ENCODE data around the gene MRPL3.
A peak's percentile ranks its signal among the peaks of the same experiment; 100 is the strongest.
"Not testable (repeated sequence)": the region's sequence is repeated elsewhere in the genome, so short reads cannot be mapped to it uniquely, and the experiment has no call there.

Gene MRPL3

GRCh38 chr3:131535596-131535995 is 32.8 kb upstream of the MRPL3 start:
- Histone ChIP-seq H3K27me3 (ENCODE audit: insufficient read depth, low read length) (no peaks in the 10 kb centered on the region), H3K36me3 (ENCODE audit: insufficient read depth, low read length) (no peaks in the 10 kb centered on the region), H3K4me1 (ENCODE audit: insufficient read depth, low read length) (peaks cover 3% of the 10 kb centered on the region), H2AFZ (ENCODE audit: low read depth, low read length) (no peak overlapping the region), H3K9me3 (ENCODE audit: low read length) (peaks cover 3% of the 10 kb centered on the region), H3K4me3 (ENCODE audit: low read length) (no peak overlapping the region)

GRCh38 chr3:131535131-131535530 is 32.4 kb upstream of the MRPL3 start:
- Histone ChIP-seq H3K27me3 (ENCODE audit: insufficient read depth, low read length) (no peaks in the 10 kb centered on the region), H3K4me1 (ENCODE audit: insufficient read depth, low read length) (peaks cover 3% of the 10 kb centered on the region), H3K4me3 (ENCODE audit: low read length) (no peak overlapping the region), H3K9me3 (ENCODE audit: low read length) (peaks cover 3% of the 10 kb centered on the region), H3K36me3 (ENCODE audit: insufficient read depth, low read length) (no peaks in the 10 kb centered on the region), H2AFZ (ENCODE audit: low read depth, low read length) (no peak overlapping the region)

GRCh38 chr3:131532645-131533044 is 29.9 kb upstream of the MRPL3 start:
- no peak overlapping the region for H3K4me3 ChIP-seq (ENCODE audit: low read length)
- peaks cover 3% of the 10 kb centered on the region for H3K4me1 ChIP-seq (ENCODE audit: insufficient read depth, low read length)
- no peak overlapping the region for H2AFZ ChIP-seq (ENCODE audit: low read depth, low read length)
- no peaks in the 10 kb centered on the region for H3K36me3 ChIP-seq (ENCODE audit: insufficient read depth, low read length)
- H3K9me3 ChIP-seq (ENCODE audit: low read length): no peaks in the 10 kb centered on the region
- no peaks in the 10 kb centered on the region for H3K27me3 ChIP-seq (ENCODE audit: insufficient read depth, low read length)

- H3K4me3 ChIP-seq (ENCODE audit: low read length): no peak overlapping the region
- H3K27me3 ChIP-seq (ENCODE audit: insufficient read depth, low read length): no peaks in the 10 kb centered on the region
- no peaks in the 10 kb centered on the region for H3K9me3 ChIP-seq (ENCODE audit: low read length)
- H3K36me3 ChIP-seq (ENCODE audit: insufficient read depth, low read length): no peaks in the 10 kb centered on the region
- peaks cover 3% of the 10 kb centered on the region for H3K4me1 ChIP-seq (ENCODE audit: insufficient read depth, low read length)
- no peak overlapping the region for H2AFZ ChIP-seq (ENCODE audit: low read depth, low read length)
Measured at GRCh38 chr3:131530843-131531242, 28.1 kb upstream of the MRPL3 start.

GRCh38 chr3:131530388-131530787 is 27.6 kb upstream of the MRPL3 start:
- peaks cover 3% of the 10 kb centered on the region for H3K4me1 ChIP-seq (ENCODE audit: insufficient read depth, low read length)
- no peak overlapping the region for H3K4me3 ChIP-seq (ENCODE audit: low read length)
- no peaks in the 10 kb centered on the region for H3K9me3 ChIP-seq (ENCODE audit: low read length)
- H2AFZ ChIP-seq (ENCODE audit: low read depth, low read length): no peak overlapping the region
- no peaks in the 10 kb centered on the region for H3K27me3 ChIP-seq (ENCODE audit: insufficient read depth, low read length)
- no peaks in the 10 kb centered on the region for H3K36me3 ChIP-seq (ENCODE audit: insufficient read depth, low read length)

GRCh38 chr3:131526801-131527347 is 24.1 kb upstream of the MRPL3 start:
- H3K4me1 ChIP-seq (ENCODE audit: insufficient read depth, low read length): no peaks in the 10 kb centered on the region
- H3K9me3 ChIP-seq (ENCODE audit: low read length): no peaks in the 10 kb centered on the region
- H3K27me3 ChIP-seq (ENCODE audit: insufficient read depth, low read length): no peaks in the 10 kb centered on the region
- no peaks in the 10 kb centered on the region for H3K36me3 ChIP-seq (ENCODE audit: insufficient read depth, low read length)
- no peak overlapping the region for H3K4me3 ChIP-seq (ENCODE audit: low read length)
- no peak overlapping the region for H2AFZ ChIP-seq (ENCODE audit: low read depth, low read length)

- Histone ChIP-seq H3K27me3 (ENCODE audit: insufficient read depth, low read length) (no peaks in the 10 kb centered on the region), H3K36me3 (ENCODE audit: insufficient read depth, low read length) (no peaks in the 10 kb centered on the region), H3K4me3 (ENCODE audit: low read length) (no peak overlapping the region), H2AFZ (ENCODE audit: low read depth, low read length) (peak overlapping the region; percentile 64), H3K9me3 (ENCODE audit: low read length) (no peaks in the 10 kb centered on the region), H3K4me1 (ENCODE audit: insufficient read depth, low read length) (peaks cover 23% of the 10 kb centered on the region)
Measured at GRCh38 chr3:131518680-131519079, 15.9 kb upstream of the MRPL3 start.

GRCh38 chr3:131505421-131505820 is 2.6 kb upstream of the MRPL3 start:
- Histone ChIP-seq H2AFZ (ENCODE audit: low read depth, low read length) (no peak overlapping the region), H3K27me3 (ENCODE audit: insufficient read depth, low read length) (no peaks in the 10 kb centered on the region), H3K4me1 (ENCODE audit: insufficient read depth, low read length) (peaks cover 22% of the 10 kb centered on the region), H3K9me3 (ENCODE audit: low read length) (no peaks in the 10 kb centered on the region), H3K36me3 (ENCODE audit: insufficient read depth, low read length) (peaks cover 9% of the 10 kb centered on the region), H3K4me3 (ENCODE audit: low read length) (no peak overlapping the region)

- Histone ChIP-seq H3K36me3 (ENCODE audit: insufficient read depth, low read length) (peaks cover 27% of the 10 kb centered on the region), H3K4me3 (ENCODE audit: low read length) (peak overlapping the region; percentile 82)
Measured at GRCh38 chr3:131503320-131503635, 507 bp upstream of the MRPL3 start.

GRCh38 chr3:131501949-131502348 is 822 bp downstream of the MRPL3 start:
- no peak overlapping the region for H2AFZ ChIP-seq (ENCODE audit: low read depth, low read length)
- H3K4me1 ChIP-seq (ENCODE audit: insufficient read depth, low read length): peaks cover 24% of the 10 kb centered on the region
- no peaks in the 10 kb centered on the region for H3K27me3 ChIP-seq (ENCODE audit: insufficient read depth, low read length)
- peaks cover 39% of the 10 kb centered on the region for H3K36me3 ChIP-seq (ENCODE audit: insufficient read depth, low read length)
- H3K4me3 ChIP-seq (ENCODE audit: low read length): peak overlapping the region; percentile 82
- no peaks in the 10 kb centered on the region for H3K9me3 ChIP-seq (ENCODE audit: low read length)

More at GRCh38 chr3:131503320-131503635, 507 bp upstream of the MRPL3 start:
- peak overlapping the region; percentile 83 for H2AFZ ChIP-seq (ENCODE audit: low read depth, low read length)
- H3K27me3 ChIP-seq (ENCODE audit: insufficient read depth, low read length): no peaks in the 10 kb centered on the region
- H3K9me3 ChIP-seq (ENCODE audit: low read length): no peaks in the 10 kb centered on the region
- H3K4me1 ChIP-seq (ENCODE audit: insufficient read depth, low read length): peaks cover 24% of the 10 kb centered on the region

- H2AFZ ChIP-seq (ENCODE audit: low read depth, low read length): no peak overlapping the region
- H3K4me3 ChIP-seq (ENCODE audit: low read length): no peak overlapping the region
- peaks cover 71% of the 10 kb centered on the region for H3K36me3 ChIP-seq (ENCODE audit: insufficient read depth, low read length)
- no peaks in the 10 kb centered on the region for H3K9me3 ChIP-seq (ENCODE audit: low read length)
- no peaks in the 10 kb centered on the region for H3K4me1 ChIP-seq (ENCODE audit: insufficient read depth, low read length)
- H3K27me3 ChIP-seq (ENCODE audit: insufficient read depth, low read length): no peaks in the 10 kb centered on the region
Measured at GRCh38 chr3:131494706-131495105, 8.1 kb downstream of the MRPL3 start.

GRCh38 chr3:131491775-131492174 is 11.0 kb downstream of the MRPL3 start:
- no peak overlapping the region for H2AFZ ChIP-seq (ENCODE audit: low read depth, low read length)
- peaks cover 68% of the 10 kb centered on the region for H3K36me3 ChIP-seq (ENCODE audit: insufficient read depth, low read length)
- no peak overlapping the region for H3K4me3 ChIP-seq (ENCODE audit: low read length)
- no peaks in the 10 kb centered on the region for H3K27me3 ChIP-seq (ENCODE audit: insufficient read depth, low read length)
- H3K9me3 ChIP-seq (ENCODE audit: low read length): peaks cover 2% of the 10 kb centered on the region
- no peaks in the 10 kb centered on the region for H3K4me1 ChIP-seq (ENCODE audit: insufficient read depth, low read length)

GRCh38 chr3:131491084-131491483 is 11.7 kb downstream of the MRPL3 start:
- no peak overlapping the region for H2AFZ ChIP-seq (ENCODE audit: low read depth, low read length)
- no peak overlapping the region for H3K4me3 ChIP-seq (ENCODE audit: low read length)
- no peaks in the 10 kb centered on the region for H3K27me3 ChIP-seq (ENCODE audit: insufficient read depth, low read length)
- peaks cover 63% of the 10 kb centered on the region for H3K36me3 ChIP-seq (ENCODE audit: insufficient read depth, low read length)
- no peaks in the 10 kb centered on the region for H3K4me1 ChIP-seq (ENCODE audit: insufficient read depth, low read length)
- peaks cover 2% of the 10 kb centered on the region for H3K9me3 ChIP-seq (ENCODE audit: low read length)

- H3K4me1 ChIP-seq (ENCODE audit: insufficient read depth, low read length); H3K27me3 ChIP-seq (ENCODE audit: insufficient read depth, low read length); H3K9me3 ChIP-seq (ENCODE audit: low read length); H3K4me3 ChIP-seq (ENCODE audit: low read length); H2AFZ ChIP-seq (ENCODE audit: low read depth, low read length): not testable (repeated sequence)
- peaks cover 54% of the 10 kb centered on the region for H3K36me3 ChIP-seq (ENCODE audit: insufficient read depth, low read length)
Measured at GRCh38 chr3:131486545-131486944, 16.2 kb downstream of the MRPL3 start.
